Omental fat pad (tissue), 4 donors: ENCODE measurements around the gene KRTAP5-7. TPM values are rescaled to one million over a fixed set of nuclear protein-coding genes. Genes with fewer than 3 reads are reported as not detected.
"Not testable (repeated sequence)": the region's sequence is repeated elsewhere in the genome, so short reads cannot be mapped to it uniquely, and the experiment has no call there.

Source experiments
- ATAC-seq: fragments of 150-250 bp; one replicate; pipeline ENCODE4 v1.9.1; 2016; ENCODE audit warnings: mild to moderate bottlenecking, moderate library complexity; ENCODE audit not compliant: low FRiP score
- DNase-seq: peaks from one replicate; pipeline ENCODE4 v3.0.0-alpha.2; 2019; ENCODE audit warnings: low spot score
- small RNA-seq: library from RNA; depleted of rRNA; stranded (forward); fragments of <200 nt; gene quantifications from one replicate; pipeline ENCODE3, GENCODE V24; 2016
- total RNA-seq, 4 donors: library from RNA; depleted of rRNA; stranded (reverse); fragments of >200 nt; gene quantifications; one replicate each; pipeline ENCODE4 v1.1.0, GENCODE V29; 2016
- TF ChIP-seq, protein P1 (sequence below), 3 donors: fragments of 450-650 bp; IDR thresholded peaks; one replicate each; pipeline ENCODE4 v1.5.1; 2016 to 2017; ENCODE audit warnings: antibody characterized with exemption in 3 of 3, mild to moderate bottlenecking in 3 of 3, moderate library complexity in 2 of 3

The KRTAP5-7 gene
- total RNA-seq, 4 donors from 2014 or later, result 0.28 TPM; not detected in 3

DNA sequence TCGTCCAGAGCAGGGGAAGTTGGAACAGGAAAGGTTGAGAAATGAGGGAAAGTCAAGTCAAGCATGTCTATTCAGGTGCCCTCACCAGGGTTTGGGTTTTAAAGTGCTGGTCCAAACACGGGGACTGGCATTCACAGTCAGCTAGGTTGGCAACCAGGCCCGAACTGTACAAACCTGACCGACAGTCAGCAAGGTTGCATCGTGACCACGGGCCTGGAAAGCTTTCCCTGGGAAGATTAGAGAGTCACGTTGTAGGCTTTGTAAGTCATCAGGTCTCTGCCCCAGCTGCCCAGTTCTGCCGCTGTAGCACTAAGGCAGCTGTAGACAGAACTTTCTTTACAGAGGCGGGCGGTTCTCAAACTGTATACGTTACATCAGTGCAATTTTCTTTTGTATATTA is 45.7 kb downstream of the KRTAP5-7 start:
- DNase-seq (no peak), ATAC-seq (no peak)
- TF ChIP-seq, protein P1, sequence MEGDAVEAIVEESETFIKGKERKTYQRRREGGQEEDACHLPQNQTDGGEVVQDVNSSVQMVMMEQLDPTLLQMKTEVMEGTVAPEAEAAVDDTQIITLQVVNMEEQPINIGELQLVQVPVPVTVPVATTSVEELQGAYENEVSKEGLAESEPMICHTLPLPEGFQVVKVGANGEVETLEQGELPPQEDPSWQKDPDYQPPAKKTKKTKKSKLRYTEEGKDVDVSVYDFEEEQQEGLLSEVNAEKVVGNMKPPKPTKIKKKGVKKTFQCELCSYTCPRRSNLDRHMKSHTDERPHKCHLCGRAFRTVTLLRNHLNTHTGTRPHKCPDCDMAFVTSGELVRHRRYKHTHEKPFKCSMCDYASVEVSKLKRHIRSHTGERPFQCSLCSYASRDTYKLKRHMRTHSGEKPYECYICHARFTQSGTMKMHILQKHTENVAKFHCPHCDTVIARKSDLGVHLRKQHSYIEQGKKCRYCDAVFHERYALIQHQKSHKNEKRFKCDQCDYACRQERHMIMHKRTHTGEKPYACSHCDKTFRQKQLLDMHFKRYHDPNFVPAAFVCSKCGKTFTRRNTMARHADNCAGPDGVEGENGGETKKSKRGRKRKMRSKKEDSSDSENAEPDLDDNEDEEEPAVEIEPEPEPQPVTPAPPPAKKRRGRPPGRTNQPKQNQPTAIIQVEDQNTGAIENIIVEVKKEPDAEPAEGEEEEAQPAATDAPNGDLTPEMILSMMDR (IDR thresholded peaks at IDR 0.05), result no peak

DNA sequence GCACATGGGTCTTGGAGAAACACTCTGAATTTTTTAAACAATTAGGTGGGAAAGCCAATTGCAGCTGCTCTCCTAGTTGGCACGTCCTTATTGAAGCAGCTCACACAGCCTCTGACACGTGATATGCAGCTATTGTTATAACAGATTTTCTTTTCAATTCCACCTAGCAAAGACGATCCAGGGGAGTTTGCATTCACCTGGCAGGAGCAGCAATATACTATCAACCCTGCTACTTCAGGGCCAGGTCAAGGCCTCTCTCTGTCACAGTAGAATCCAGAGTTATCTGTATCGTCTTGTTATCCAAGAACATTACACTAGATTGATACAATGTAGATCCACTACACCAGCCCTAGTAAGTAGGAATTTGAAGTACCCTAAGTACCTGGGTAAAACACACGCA is 47.4 kb downstream of the KRTAP5-7 start:
- TF ChIP-seq, protein P1 (IDR thresholded peaks at IDR 0.05), result no peak
- DNase-seq (no peak), ATAC-seq (no peak)

DNA sequence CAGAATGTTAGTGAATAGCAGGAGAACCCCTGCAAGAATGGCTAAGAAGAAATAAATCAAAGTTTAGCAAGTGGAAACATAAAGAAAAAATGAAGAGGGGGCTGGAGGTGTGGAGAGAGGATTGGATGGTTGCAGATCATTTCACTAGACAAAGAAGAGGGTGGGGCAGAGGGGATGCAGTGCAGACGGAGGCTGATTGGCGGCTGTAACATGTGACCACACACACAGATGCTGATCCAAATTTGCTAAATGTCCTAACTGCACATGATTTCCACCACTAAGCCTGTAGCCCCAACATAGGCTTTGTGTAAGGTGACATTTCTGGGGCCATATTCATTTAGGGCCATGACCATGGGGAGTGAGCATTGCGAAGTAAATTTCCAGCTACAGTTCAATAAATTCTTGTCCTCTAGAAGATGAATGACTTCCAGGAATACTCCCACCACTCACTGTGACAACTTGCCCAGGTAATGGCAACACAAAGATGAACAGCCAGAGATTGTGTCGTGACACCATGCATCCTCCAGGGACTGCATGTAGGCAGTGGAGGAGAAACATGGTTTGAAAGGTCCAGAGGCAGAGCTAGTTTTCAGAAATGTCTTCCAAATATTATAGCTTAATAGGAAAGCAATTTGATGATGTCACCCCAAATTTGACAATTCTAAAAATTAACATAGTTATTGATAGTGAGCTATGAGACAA is 48.8 kb downstream of the KRTAP5-7 start:
- TF ChIP-seq, protein P1 (IDR thresholded peaks at IDR 0.05), result no peak
- DNase-seq, result no peak

DNA sequence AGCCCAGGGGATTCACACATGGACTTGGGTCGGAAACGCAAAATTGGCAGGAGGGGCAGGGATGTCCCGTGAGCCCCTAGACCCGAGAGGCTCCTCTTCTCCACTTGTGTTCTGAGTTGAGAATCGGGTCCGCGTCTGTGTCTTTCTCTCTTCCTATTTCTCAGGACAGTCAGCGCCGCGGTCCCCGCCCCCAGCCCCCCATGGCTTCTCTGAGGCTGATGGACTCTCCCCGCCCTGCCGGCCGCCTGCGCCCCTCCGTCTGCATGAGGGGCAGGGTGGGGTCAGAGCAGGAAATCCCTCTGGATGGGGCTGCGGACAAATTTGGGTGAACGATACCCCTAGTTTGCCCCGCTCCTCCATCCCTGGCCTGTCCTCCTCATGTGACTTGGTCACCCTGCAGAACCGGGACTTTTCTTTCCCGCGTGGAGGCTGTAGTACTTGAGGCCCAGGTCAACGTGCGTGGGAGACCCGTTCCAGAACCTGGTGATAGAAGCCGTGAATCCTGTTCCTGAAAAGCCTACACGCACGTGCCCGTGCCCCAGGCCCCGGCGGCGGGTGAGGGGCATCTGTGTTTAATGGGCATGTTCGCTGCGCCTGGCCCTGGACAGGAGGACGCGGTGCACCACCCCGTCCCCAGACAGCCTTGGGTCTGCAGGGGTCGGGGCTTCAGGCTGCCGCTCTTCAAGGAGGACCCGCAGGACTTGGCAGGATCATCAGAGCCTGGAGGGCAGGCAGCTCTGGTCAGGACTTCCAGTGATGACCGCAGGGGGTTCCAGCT is 49.8 kb downstream of the KRTAP5-7 start:
- DNase-seq, ATAC-seq: not testable (repeated sequence)

More for the DNA sequence above, 48.8 kb downstream of the KRTAP5-7 start:
- ATAC-seq, result no peak

DNA sequence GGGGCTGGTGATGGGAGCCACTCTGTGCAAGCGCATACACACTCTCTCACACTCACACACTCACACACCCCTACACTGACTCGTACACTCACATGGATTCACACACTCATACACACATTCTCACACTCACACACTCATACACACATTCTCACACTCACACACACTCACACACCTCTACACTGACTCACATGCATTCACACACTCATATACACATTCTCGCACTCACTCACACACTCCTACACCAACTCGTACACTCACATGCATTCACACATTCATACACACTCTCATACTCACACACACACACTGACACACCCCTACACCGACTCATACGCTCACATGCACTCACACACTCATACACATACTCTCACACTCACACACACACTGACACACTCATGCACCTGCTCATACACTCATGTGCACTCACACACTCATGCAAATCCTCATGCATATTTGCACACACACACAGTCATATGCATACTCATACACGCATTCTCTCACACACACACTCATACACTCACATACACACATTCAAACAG is 50.5 kb downstream of the KRTAP5-7 start:
- DNase-seq, result no peak
- no peak for ATAC-seq
- TF ChIP-seq, protein P1 (IDR thresholded peaks at IDR 0.05), result no peak

Small RNAs within 50 kb of the gene (small RNA-seq; reads per million reads assigned to genes)
- not detected for gene AP000867.1

Other genes starting within 250 kb of the KRTAP5-7 start
- gene DHCR7, start 78.9 kb upstream of the KRTAP5-7 start, total RNA-seq, result 10 to 100 TPM; 12.9 to 76.5 (median 37.4) TPM
- 10 to 100 TPM; 42.9 to 78.2 (median 64.1) TPM for gene NADSYN1, start 74.1 kb upstream of the KRTAP5-7 start, total RNA-seq
- not detected for gene KRTAP5-8, start 10.8 kb downstream of the KRTAP5-7 start, total RNA-seq
- gene KRTAP5-9, start 21.2 kb downstream of the KRTAP5-7 start, total RNA-seq, result under 1 TPM in 1 of 4 donors, not detected in 3; 0.37 TPM
- gene KRTAP5-10, start 38.3 kb downstream of the KRTAP5-7 start, total RNA-seq, result not detected
- not detected for gene KRTAP5-11, start 55.6 kb downstream of the KRTAP5-7 start, total RNA-seq